HepG2 (cell line): ENCODE results near the gene ADCY5. TPM values are rescaled to one million over a fixed set of nuclear protein-coding genes. Genes with fewer than 3 reads are reported as not detected.

Experiments
- ARHGAP35 ChIP-seq: sonication (generic); formaldehyde crosslinking; IDR thresholded peaks from 2 replicates; pipeline ENCODE4 v1.9.0; 2022; ENCODE audit warnings: mild to moderate bottlenecking, inconsistent platforms, moderate library complexity, missing genetic modification reagents, borderline replicate concordance
- ATF5 ChIP-seq: sonication (generic); formaldehyde crosslinking; IDR thresholded peaks from 2 replicates; pipeline ENCODE4 v1.4.0; 2020; ENCODE audit warnings: mild to moderate bottlenecking, low read depth, missing genetic modification reagents
- FOXJ3 ChIP-seq: sonication (generic); formaldehyde crosslinking; IDR thresholded peaks from 2 replicates; pipeline ENCODE4 v1.4.0; 2020; ENCODE audit warnings: missing genetic modification reagents, mild to moderate bottlenecking, borderline replicate concordance
- HCFC1 ChIP-seq: fragments of 150-350 bp; IDR thresholded peaks from 2 replicates; pipeline ENCODE4 v1.6.1; 2014; ENCODE audit warnings: low read depth, low read length
- HDAC2 ChIP-seq: sonication (generic); formaldehyde crosslinking; IDR thresholded peaks from 2 replicates; pipeline ENCODE4 v1.4.0; 2020; ENCODE audit warnings: missing genetic modification reagents
- HNRNPK ChIP-seq: fragments of 200-400 bp; formaldehyde crosslinking; IDR thresholded peaks from 2 replicates; pipeline ENCODE4 v1.6.1; 2018; ENCODE audit warnings: low read length, low read depth, moderate library complexity, mild to moderate bottlenecking; ENCODE audit not compliant: poor library complexity, severe bottlenecking
- IKZF4 ChIP-seq: sonication (generic); formaldehyde crosslinking; IDR thresholded peaks from 2 replicates; pipeline ENCODE4 v1.5.1; 2020; ENCODE audit warnings: borderline replicate concordance, mild to moderate bottlenecking, low read depth, missing genetic modification reagents; ENCODE audit errors: not compliant biosample characterization
- MLX ChIP-seq: IDR thresholded peaks from 2 replicates; pipeline ENCODE4 v1.6.1; 2016
- NR2F6 ChIP-seq, 2 experiments: IDR thresholded peaks; 2 replicates each; pipeline ENCODE4 v1.6.1; 2016; ENCODE audit warnings: antibody characterized with exemption in 1 of 2, mild to moderate bottlenecking in 1 of 2
- PBX2 ChIP-seq: IDR thresholded peaks from 2 replicates; pipeline ENCODE4 v1.6.1; 2016; ENCODE audit warnings: control low read depth
- RAD21 ChIP-seq: fragments of 450-650 bp; formaldehyde crosslinking; IDR thresholded peaks from 2 replicates; pipeline ENCODE4 v1.5.0; 2020; ENCODE audit warnings: mild to moderate bottlenecking
- RELA ChIP-seq: sonication (generic); formaldehyde crosslinking; IDR thresholded peaks from 2 replicates; pipeline ENCODE4 v1.4.0; 2020; ENCODE audit warnings: missing genetic modification reagents
- RFXAP ChIP-seq: sonication (generic); formaldehyde crosslinking; IDR thresholded peaks from 2 replicates; pipeline ENCODE4 v1.4.0; 2020; ENCODE audit warnings: missing genetic modification reagents, borderline replicate concordance
- SATB2 ChIP-seq: sonication (generic); formaldehyde crosslinking; IDR thresholded peaks from 2 replicates; pipeline ENCODE4 v1.5.0; 2020; ENCODE audit warnings: missing genetic modification reagents
- TEAD2 ChIP-seq: sonication (generic); formaldehyde crosslinking; IDR thresholded peaks from 2 replicates; pipeline ENCODE4 v1.9.0; 2021; ENCODE audit warnings: missing genetic modification reagents
- TEAD3 ChIP-seq: optimal IDR thresholded peaks from 2 replicates; pipeline ENCODE3; 2016; ENCODE audit warnings: borderline replicate concordance
- WIZ ChIP-seq: sonication (generic); formaldehyde crosslinking; IDR thresholded peaks from 2 replicates; pipeline ENCODE4 v1.5.1; 2020; ENCODE audit warnings: mild to moderate bottlenecking, missing genetic modification reagents
- ZNF10 ChIP-seq: sonication (generic); formaldehyde crosslinking; IDR thresholded peaks from 2 replicates; pipeline ENCODE4 v1.4.0; 2020; ENCODE audit warnings: mild to moderate bottlenecking, low read depth, missing genetic modification reagents, borderline replicate concordance
- ZNF121 ChIP-seq: sonication (generic); formaldehyde crosslinking; IDR thresholded peaks from 2 replicates; pipeline ENCODE4 v1.5.0; 2020; ENCODE audit warnings: mild to moderate bottlenecking, missing genetic modification reagents
- ZNF362 ChIP-seq: sonication (generic); formaldehyde crosslinking; IDR thresholded peaks from 2 replicates; pipeline ENCODE4 v1.4.0; 2020; ENCODE audit warnings: missing genetic modification reagents, mild to moderate bottlenecking, borderline replicate concordance
- ZNF432 ChIP-seq: sonication (generic); formaldehyde crosslinking; IDR thresholded peaks from 2 replicates; pipeline ENCODE4 v1.5.0; 2020; ENCODE audit warnings: missing genetic modification reagents, mild to moderate bottlenecking, borderline replicate concordance
- ZNF605 ChIP-seq: sonication (generic); formaldehyde crosslinking; IDR thresholded peaks from 2 replicates; pipeline ENCODE4 v1.8.0; 2022; ENCODE audit warnings: mild to moderate bottlenecking, missing genetic modification reagents
- ZNF615 ChIP-seq: sonication (generic); formaldehyde crosslinking; IDR thresholded peaks from 2 replicates; pipeline ENCODE4 v1.5.0; 2020; ENCODE audit warnings: mild to moderate bottlenecking, missing genetic modification reagents, borderline replicate concordance
- ZNF674 ChIP-seq: sonication (generic); formaldehyde crosslinking; IDR thresholded peaks from 2 replicates; pipeline ENCODE4 v1.5.0; 2020; ENCODE audit warnings: low read depth, mild to moderate bottlenecking, missing genetic modification reagents
- ZNF724P ChIP-seq: sonication (generic); formaldehyde crosslinking; IDR thresholded peaks from 2 replicates; pipeline ENCODE4 v1.8.0; 2022; ENCODE audit warnings: missing genetic modification reagents, borderline replicate concordance
- ZNF75D ChIP-seq: sonication (generic); formaldehyde crosslinking; IDR thresholded peaks from 2 replicates; pipeline ENCODE4 v1.8.1; 2023; ENCODE audit warnings: missing genetic modification reagents, mild to moderate bottlenecking, borderline replicate concordance
- ZNF761 ChIP-seq: sonication (generic); formaldehyde crosslinking; conservative IDR thresholded peaks from 2 replicates; pipeline ENCODE4 v1.4.0; 2020; ENCODE audit warnings: mild to moderate bottlenecking, missing genetic modification reagents
- ZNF879 ChIP-seq: sonication (generic); formaldehyde crosslinking; IDR thresholded peaks from 2 replicates; pipeline ENCODE4 v1.8.1; 2023; ENCODE audit warnings: missing genetic modification reagents
- polyA plus RNA-seq, 8 experiments: library from polyadenylated mRNA; depleted of rRNA in 3 of 8; stranded (reverse) in 7 of 8; unstranded in 1 of 8; fragments of >200 nt; fragmentation: Illumina TruSeq in 4 of 8; extraction: Trizol in 4 of 8; gene quantifications; 2 replicates each; pipeline versions ENCODE4 v1.2.1 to v1.2.3, GENCODE V29; 2011 to 2016; ENCODE audit warnings: low read depth in 4 of 8, missing spikeins in 1 of 8, mixed read lengths in 1 of 8; ENCODE audit not compliant: insufficient read depth in 1 of 8
- total RNA-seq, 5 experiments: library from RNA; depleted of rRNA; stranded (reverse); fragments of >200 nt; fragmentation: Illumina TruSeq; extraction: Trizol; gene quantifications; 2 replicates each; pipeline ENCODE4 v1.2.3, GENCODE V29; 2016; ENCODE audit warnings: low read depth in 1 of 5

The ADCY5 gene
- total and polyA plus RNA-seq, 2 of the 13 experiments (the other 11 are each of a cell fraction or from before 2014, with no cell fraction given), result not detected

- TF ChIP-seq PBX2 (CRISPR knock-in tag), result no peak
- TF ChIP-seq ZNF605 (CRISPR knock-in tag), result peak; percentile 60; the same call in 1 of the 2 replicates
- TF ChIP-seq ZNF362 (CRISPR knock-in tag), result no peak
- TF ChIP-seq ZNF432, result no peak
- TF ChIP-seq RAD21 (CRISPR knock-in tag), result peak; percentile 55; the same call in 1 of the 2 replicates
- TF ChIP-seq ZNF724P, result peak; percentile 86
- TF ChIP-seq RFXAP (CRISPR knock-in tag), result peak; percentile 53; the same call in 1 of the 2 replicates
- no peak for TF ChIP-seq ZNF121 (CRISPR knock-in tag)
- TF ChIP-seq MLX (CRISPR knock-in tag), result peak; percentile 55; the same call in 1 of the 2 replicates
- no peak for TF ChIP-seq NR2F6 (IDR thresholded peaks at IDR 0.05)
- peak; percentile 51; the same call in 1 of the 2 replicates for TF ChIP-seq NR2F6 (CRISPR knock-in tag; IDR thresholded peaks at IDR 0.05)
- TF ChIP-seq WIZ (CRISPR knock-in tag), result peak; percentile 98
- TF ChIP-seq TEAD2 (CRISPR knock-in tag), result 0 out of 2 replicates have a peak, but pooled peaks have one; percentile 77
- TF ChIP-seq ARHGAP35 (CRISPR knock-in tag), result peak; percentile 72; the same call in 1 of the 2 replicates
- no peak for TF ChIP-seq FOXJ3
- no peak for TF ChIP-seq ZNF879 (CRISPR knock-in tag)
- TF ChIP-seq HCFC1, result no peak
- no peak for TF ChIP-seq ZNF10 (CRISPR knock-in tag)
- no peak for TF ChIP-seq HNRNPK
- 0 out of 2 replicates have a peak, but pooled peaks have one; percentile 58 for TF ChIP-seq ZNF761 (CRISPR knock-in tag)
- peak; percentile 77 for TF ChIP-seq IKZF4 (CRISPR knock-in tag)
- TF ChIP-seq HDAC2 (CRISPR knock-in tag), result peak; percentile 89
- TF ChIP-seq ZNF75D (CRISPR knock-in tag), result no peak
- TF ChIP-seq ZNF674 (CRISPR knock-in tag), result no peak
- TF ChIP-seq TEAD3 (CRISPR knock-in tag), result peak; percentile 38
- TF ChIP-seq SATB2 (CRISPR knock-in tag), result peak; percentile 94
- TF ChIP-seq RELA (CRISPR knock-in tag), result 0 out of 2 replicates have a peak, but pooled peaks have one; percentile 59
- TF ChIP-seq ZNF615 (CRISPR knock-in tag), result no peak
- peak; percentile 87; the same call in 1 of the 2 replicates for TF ChIP-seq ATF5
These were observed 162.4 kb downstream of the ADCY5 start (continued) for GRCh38 chr3:123286308-123287023.
